Measurements from ENCODE around the gene SYT4. TPM values are rescaled to one million over a fixed set of nuclear protein-coding genes. Genes with fewer than 3 reads are reported as not detected.

Gene SYT4
- total RNA-seq, 1 experiment from 2014 or later, result 3.4 TPM

DNA sequence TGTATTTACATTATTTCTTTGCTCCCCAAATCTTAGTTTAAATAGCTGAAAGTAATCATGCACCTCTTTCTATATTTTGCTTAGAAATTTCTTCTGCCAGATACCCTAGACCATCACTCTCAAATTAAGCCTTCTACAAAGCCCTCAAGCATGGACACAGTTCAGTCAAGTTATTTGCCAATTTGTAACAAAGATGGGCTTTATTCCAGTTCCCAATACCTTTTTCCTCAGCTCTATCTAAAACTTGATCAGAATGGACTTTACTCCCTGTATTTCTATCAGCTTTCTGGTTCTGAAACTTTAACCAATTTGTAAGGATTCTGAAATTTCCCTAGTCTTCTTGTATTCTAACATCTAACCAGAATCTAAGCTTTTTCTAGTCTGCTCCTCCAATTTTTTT, 56.6 kb downstream of the SYT4 start:
- Mint-ChIP-seq H3K4me1 (peaks cover 3 to 6% of the 10 kb centered on the region in 2 experiments; a peak in 3 of 4 replicates), H3K36me3 (ENCODE audit: insufficient read depth in 1 of 3, low read depth in 3 of 3) (no peaks in the 10 kb centered on the region; a peak in 1 of 7 replicates), H3K9me3 (peaks cover 0 to 3% of the 10 kb centered on the region in 2 experiments; a peak in 1 of 5 replicates), H3K27ac (no peak overlapping the region; a peak in 1 of 7 replicates), H3K27me3 (ENCODE audit: low read depth) (no peaks in the 10 kb centered on the region), H3K4me3 (no peak overlapping the region)
- H3K79me1 ChIP-seq (ENCODE audit: insufficient read depth, low read depth, low read length, poor library complexity, severe bottlenecking), result no peaks in the 10 kb centered on the region
- no peak overlapping the region for H2BK15ac ChIP-seq (ENCODE audit: low read depth, low read length)
- H3K4me2 ChIP-seq (ENCODE audit: insufficient read depth, insufficient read length, low read length), result no peak overlapping the region
- no peak overlapping the region for H3K9ac ChIP-seq (ENCODE audit: extremely low read depth, insufficient read length, low read length)
- H3K23me2 ChIP-seq (ENCODE audit: insufficient read length, low read depth, low read length, poor library complexity, severe bottlenecking), result no peaks in the 10 kb centered on the region
- H2BK20ac ChIP-seq (ENCODE audit: low read depth, low read length, poor library complexity, severe bottlenecking), result no peak overlapping the region
- no peaks in the 10 kb centered on the region for H3K27me3 ChIP-seq (ENCODE audit: insufficient read depth, low read length)
- H2AFZ ChIP-seq (ENCODE audit: low read length), result no peak overlapping the region
- H3K18ac ChIP-seq (ENCODE audit: insufficient read length, low read depth, low read length), result no peak overlapping the region
- no peak for TF ChIP-seq CTCF (conservative IDR thresholded peaks at IDR 0.05)
- no peak overlapping the region for H4K91ac ChIP-seq (ENCODE audit: insufficient read length, low read depth, low read length)
- H2BK120ac ChIP-seq (ENCODE audit: low read depth, low read length, poor library complexity, severe bottlenecking), result no peak overlapping the region
- H4K20me1 ChIP-seq (ENCODE audit: control insufficient read depth, insufficient read depth, insufficient read length), result no peaks in the 10 kb centered on the region
- DNase-seq, result no peak
- no peak overlapping the region for H3K23ac ChIP-seq (ENCODE audit: insufficient read length, low read depth, low read length)
- no peaks in the 10 kb centered on the region for H3K9me3 ChIP-seq (ENCODE audit: control insufficient read depth, low read depth, low read length)
- no peaks in the 10 kb centered on the region for H3K4me1 ChIP-seq (ENCODE audit: insufficient read depth, low read length)
- H3T11ph ChIP-seq (ENCODE audit: low read length), result no peak overlapping the region
- H3K27ac ChIP-seq (ENCODE audit: insufficient read length, low read depth, low read length), result no peak overlapping the region
- no peak overlapping the region for H2BK5ac ChIP-seq (ENCODE audit: insufficient read length, low read length)
- H2BK12ac ChIP-seq (ENCODE audit: insufficient read length, low read depth, low read length), result no peak overlapping the region
- no peak overlapping the region for H3K14ac ChIP-seq (ENCODE audit: insufficient read depth, low read length)
- H4K5ac ChIP-seq (ENCODE audit: insufficient read length, low read depth, low read length), result no peak overlapping the region
- H3K56ac ChIP-seq (ENCODE audit: insufficient read length, low read depth, low read length), result no peak overlapping the region
- no peak overlapping the region for H3K4ac ChIP-seq (ENCODE audit: low read depth, low read length)
- no peaks in the 10 kb centered on the region; the same call in 1 of the 2 replicates for H3K79me2 ChIP-seq (ENCODE audit: insufficient read depth, low read length)
- H2AK5ac ChIP-seq (ENCODE audit: insufficient read length, low read length), result no peak overlapping the region
- H4K8ac ChIP-seq (replicated peaks; ENCODE audit: insufficient read length, low read depth, low read length), result no peak overlapping the region

Other genes starting within 250 kb of the SYT4 start
- 1.2 and 1.3 TPM in 2 replicates for gene RIT2, start 161.8 kb downstream of the SYT4 start, total RNA-seq (2021)